HFFc6 (cell line): ENCODE results near the gene SEMA4D. TPM values are rescaled to one million over a fixed set of nuclear protein-coding genes. Genes with fewer than 3 reads are reported as not detected.

Experiments used
- DNase-seq: peaks from one replicate; pipeline ENCODE4 v3.0.0-alpha.2; 2018
- H3K27ac Mint-ChIP-seq: 2 replicates; pipeline ENCODE4 v1.8.0; 2020; ENCODE audit warnings: mild to moderate bottlenecking, mixed read lengths
- H3K27me3 Mint-ChIP-seq: 2 replicates; pipeline ENCODE4 v1.8.0; 2021; ENCODE audit warnings: mild to moderate bottlenecking, moderate library complexity, mixed read lengths; ENCODE audit not compliant: insufficient read depth
- H3K36me3 Mint-ChIP-seq: 2 replicates; pipeline ENCODE4 v1.8.0; 2021; ENCODE audit warnings: low read depth, mixed read lengths
- H3K4me1 Mint-ChIP-seq: 2 replicates; pipeline ENCODE4 v1.8.0; 2020; ENCODE audit warnings: low read depth, mixed read lengths
- H3K4me3 Mint-ChIP-seq: 2 replicates; pipeline ENCODE4 v1.8.0; 2020; ENCODE audit warnings: mild to moderate bottlenecking, moderate library complexity, mixed read lengths
- H3K9me3 Mint-ChIP-seq: 2 replicates; pipeline ENCODE4 v1.8.0; 2020; ENCODE audit warnings: mild to moderate bottlenecking, mixed read lengths
- total RNA-seq, 6 experiments: library from RNA; stranded (reverse); fragmentation: NEBNext Ultra II Directional; extraction: Animal tissue kit (Norgen Biotek cat#: 25700); gene quantifications; 2 replicates in 1 of 6; 3 replicates in 5 of 6; pipeline ENCODE4 v1.2.3, GENCODE V29; 2021
- TF ChIP-seq, protein P1 (sequence below): fragments of 200-600 bp; sonication (generic); IDR thresholded peaks from 2 replicates; pipeline ENCODE4 v1.5.0; 2021; ENCODE audit warnings: antibody characterized with exemption, mild to moderate bottlenecking

Gene SEMA4D
- total RNA-seq, 6 experiments from 2014 or later: not detected

DNA sequence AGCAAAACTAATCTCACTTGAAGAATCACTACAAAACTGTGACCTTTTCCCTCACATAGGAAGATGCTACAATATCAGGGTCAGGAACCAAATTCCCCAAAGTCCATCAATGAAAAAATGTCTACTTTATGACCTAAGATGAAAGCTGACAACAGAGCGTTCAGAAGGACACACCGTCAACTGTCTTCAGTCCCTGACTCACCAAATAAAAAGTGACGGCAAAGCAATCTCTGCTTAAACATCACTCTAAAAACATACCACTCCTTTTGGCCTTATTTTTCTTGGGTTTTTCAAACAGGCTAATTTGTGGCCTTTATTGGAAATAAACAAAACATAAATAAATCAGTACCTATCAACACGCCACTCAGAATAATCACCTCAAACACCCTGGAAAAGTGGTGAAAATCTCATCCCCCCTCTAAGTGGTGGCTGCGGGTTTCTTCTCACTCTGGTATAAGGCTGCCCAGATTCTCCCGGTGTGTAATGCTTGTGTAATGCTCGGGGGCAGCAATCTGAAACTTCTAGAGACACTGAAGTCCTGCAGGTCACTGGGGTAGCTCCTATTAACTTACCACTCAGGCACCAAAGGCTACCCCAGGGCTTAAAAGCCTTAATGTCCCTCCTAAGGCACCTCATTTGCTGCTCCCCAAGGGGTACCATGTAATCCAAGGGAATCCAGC is 29.5 kb downstream of the SEMA4D start:
- H3K27me3 Mint-ChIP-seq: peaks cover 5% of the 10 kb centered on the region
- DNase-seq: no peak
- TF ChIP-seq, protein P1, sequence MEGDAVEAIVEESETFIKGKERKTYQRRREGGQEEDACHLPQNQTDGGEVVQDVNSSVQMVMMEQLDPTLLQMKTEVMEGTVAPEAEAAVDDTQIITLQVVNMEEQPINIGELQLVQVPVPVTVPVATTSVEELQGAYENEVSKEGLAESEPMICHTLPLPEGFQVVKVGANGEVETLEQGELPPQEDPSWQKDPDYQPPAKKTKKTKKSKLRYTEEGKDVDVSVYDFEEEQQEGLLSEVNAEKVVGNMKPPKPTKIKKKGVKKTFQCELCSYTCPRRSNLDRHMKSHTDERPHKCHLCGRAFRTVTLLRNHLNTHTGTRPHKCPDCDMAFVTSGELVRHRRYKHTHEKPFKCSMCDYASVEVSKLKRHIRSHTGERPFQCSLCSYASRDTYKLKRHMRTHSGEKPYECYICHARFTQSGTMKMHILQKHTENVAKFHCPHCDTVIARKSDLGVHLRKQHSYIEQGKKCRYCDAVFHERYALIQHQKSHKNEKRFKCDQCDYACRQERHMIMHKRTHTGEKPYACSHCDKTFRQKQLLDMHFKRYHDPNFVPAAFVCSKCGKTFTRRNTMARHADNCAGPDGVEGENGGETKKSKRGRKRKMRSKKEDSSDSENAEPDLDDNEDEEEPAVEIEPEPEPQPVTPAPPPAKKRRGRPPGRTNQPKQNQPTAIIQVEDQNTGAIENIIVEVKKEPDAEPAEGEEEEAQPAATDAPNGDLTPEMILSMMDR: no peak
- H3K4me3 Mint-ChIP-seq: no peak overlapping the region
- no peaks in the 10 kb centered on the region for H3K36me3 Mint-ChIP-seq
- H3K27ac Mint-ChIP-seq: no peak overlapping the region
- H3K9me3 Mint-ChIP-seq: no peaks in the 10 kb centered on the region; the same call in 1 of the 2 replicates
- no peaks in the 10 kb centered on the region for H3K4me1 Mint-ChIP-seq

DNA sequence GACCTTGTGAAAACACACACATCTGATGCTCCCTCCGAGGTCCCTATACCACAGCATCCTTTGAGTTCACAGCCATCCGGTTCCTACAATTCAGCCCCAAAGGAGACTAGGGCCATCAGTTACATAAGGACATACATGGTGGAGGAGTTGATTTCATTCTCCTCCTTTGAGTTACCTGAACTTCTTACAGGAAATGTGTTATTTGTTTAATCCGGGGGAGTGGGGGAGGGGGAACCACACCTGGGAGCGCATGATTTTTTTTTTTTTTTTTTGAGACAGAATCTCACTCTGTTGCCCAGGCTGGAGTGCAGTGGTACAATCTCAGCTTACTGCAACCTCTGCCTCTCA is 30.7 kb downstream of the SEMA4D start:
- Mint-ChIP-seq H3K4me1 (no peaks in the 10 kb centered on the region), H3K27ac (no peak overlapping the region), H3K9me3 (no peaks in the 10 kb centered on the region; the same call in 1 of the 2 replicates), H3K4me3 (no peak overlapping the region), H3K36me3 (no peaks in the 10 kb centered on the region), H3K27me3 (peaks cover 5% of the 10 kb centered on the region)
- no peak for DNase-seq
- TF ChIP-seq, protein P1: no peak

DNA sequence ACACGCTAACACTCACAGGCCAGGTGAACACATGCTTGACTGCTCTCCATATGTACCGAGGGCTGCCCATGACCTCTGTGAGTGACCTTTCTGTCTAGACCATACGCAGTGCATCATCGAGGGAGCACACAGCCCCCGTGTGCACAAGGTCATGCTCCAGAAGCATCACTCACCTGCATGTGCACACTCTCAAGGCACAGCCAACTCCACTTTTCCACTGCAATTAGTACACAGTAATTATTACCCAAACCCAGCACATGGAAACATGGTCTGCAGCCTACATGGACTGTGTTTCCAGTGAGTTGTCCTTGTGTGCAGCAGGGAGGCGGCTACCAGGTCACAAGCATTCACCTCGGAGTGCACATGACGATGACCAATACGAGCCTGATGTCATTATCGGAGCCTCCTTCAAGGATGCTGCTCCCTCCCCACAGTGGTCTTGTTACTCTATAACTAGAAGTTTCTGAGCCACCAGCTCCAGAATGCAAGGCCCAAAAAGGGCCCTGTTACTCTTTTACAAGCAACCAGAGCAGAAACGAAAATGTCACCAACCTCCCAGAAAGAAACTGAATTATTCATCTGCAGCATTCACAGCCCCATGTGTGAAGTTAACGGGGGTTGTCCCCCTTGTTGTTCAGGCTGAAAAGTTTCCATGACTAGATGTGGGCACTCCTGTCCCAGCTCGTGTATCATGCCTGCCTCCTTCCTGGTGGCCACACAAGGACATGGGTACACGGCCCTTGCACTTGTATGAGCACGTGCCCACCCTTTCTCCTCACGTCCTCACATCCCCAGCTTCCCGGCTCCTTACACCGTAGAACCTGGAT is 31.2 kb downstream of the SEMA4D start:
- H3K27ac Mint-ChIP-seq: no peak overlapping the region
- no peak for DNase-seq
- peaks cover 2% of the 10 kb centered on the region for H3K27me3 Mint-ChIP-seq
- no peaks in the 10 kb centered on the region; the same call in 1 of the 2 replicates for H3K9me3 Mint-ChIP-seq
- H3K4me1 Mint-ChIP-seq: no peaks in the 10 kb centered on the region
- H3K36me3 Mint-ChIP-seq: no peaks in the 10 kb centered on the region
- H3K4me3 Mint-ChIP-seq: no peak overlapping the region
- TF ChIP-seq, protein P1: no peak

DNA sequence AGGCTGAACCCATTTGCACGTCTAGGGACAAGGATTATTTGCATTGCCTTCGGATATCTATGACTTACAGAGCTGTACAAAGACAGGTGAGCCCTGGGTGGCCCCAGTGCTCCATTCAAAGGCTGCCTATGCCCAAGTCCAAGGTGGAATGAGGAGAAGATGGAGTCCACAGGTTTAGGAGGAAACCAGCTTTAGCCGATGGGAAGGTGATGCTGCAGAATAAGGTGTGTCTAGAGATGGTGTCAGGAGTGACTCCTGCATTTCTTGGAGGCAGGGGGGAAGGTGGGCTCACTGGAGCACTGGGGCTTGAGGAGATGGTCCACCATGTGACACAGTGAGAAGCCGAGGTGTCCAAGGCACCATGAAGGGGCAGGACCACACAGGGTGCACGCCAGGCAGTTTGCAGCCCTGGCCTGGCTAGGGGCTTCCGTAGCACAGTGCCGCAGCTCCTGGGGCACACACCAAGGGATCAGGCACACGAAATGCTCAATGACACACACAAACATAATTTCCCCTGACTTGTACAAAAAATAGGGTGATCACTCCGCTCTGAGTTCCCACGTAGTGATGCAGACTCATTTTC is 32.1 kb downstream of the SEMA4D start:
- Mint-ChIP-seq H3K36me3 (no peaks in the 10 kb centered on the region), H3K4me1 (no peaks in the 10 kb centered on the region), H3K27ac (no peak overlapping the region), H3K9me3 (no peaks in the 10 kb centered on the region; the same call in 1 of the 2 replicates), H3K27me3 (peaks cover 2% of the 10 kb centered on the region), H3K4me3 (no peak overlapping the region)
- TF ChIP-seq, protein P1: no peak
- DNase-seq: no peak

DNA sequence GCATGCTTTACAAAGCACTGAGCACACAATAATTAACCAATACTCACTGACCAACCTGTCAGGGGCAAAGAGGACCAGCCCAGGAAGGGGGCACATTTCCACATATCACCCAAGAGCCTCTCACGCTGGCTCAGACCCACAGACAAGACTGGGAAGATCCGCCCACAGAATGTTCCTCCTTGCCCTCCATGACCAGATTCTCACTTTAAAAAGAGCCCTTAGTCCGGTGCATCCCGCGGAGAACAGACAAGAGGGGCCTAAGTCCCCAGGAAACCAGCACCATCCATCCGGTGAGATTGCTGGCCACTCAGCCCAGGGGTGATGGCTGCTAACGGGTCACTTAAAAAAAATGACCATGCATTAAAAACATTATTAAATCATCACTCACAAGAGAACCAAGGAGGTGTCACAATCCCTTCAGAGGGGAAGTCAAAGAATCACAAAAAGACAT is 32.9 kb downstream of the SEMA4D start:
- Mint-ChIP-seq H3K36me3 (no peaks in the 10 kb centered on the region), H3K4me3 (no peak overlapping the region), H3K27ac (no peak overlapping the region), H3K9me3 (no peaks in the 10 kb centered on the region; the same call in 1 of the 2 replicates), H3K27me3 (peaks cover 2% of the 10 kb centered on the region), H3K4me1 (no peaks in the 10 kb centered on the region)
- no peak for DNase-seq
- TF ChIP-seq, protein P1: no peak
